IMR-90 (cell line): Measurements from ENCODE around the gene MUC6. TPM values are rescaled to one million over a fixed set of nuclear protein-coding genes. Genes with fewer than 3 reads are reported as not detected.

Source experiments
- ATAC-seq: fragments of 200-7000 bp; cut with Tn5 transposase; 2 replicates; pipeline ENCODE4 v1.9.1; 2020; ENCODE audit warnings: low read depth, mild to moderate bottlenecking, moderate library complexity
- BruUV-seq: library from RNA; stranded (reverse); fragments of 400-500 nt; replicated peaks from 2 replicates; lab custom pipeline; 2021; lab: Mats Ljungman, UMichigan
- CTCF ChIA-PET: fragments of 300-600 bp; formaldehyde crosslinking; extraction: SDS; loops from one replicate; lab custom pipeline; 2021; ENCODE audit warnings: antibody characterized with exemption; lab: Yijun Ruan, JAX
- POLR2A ChIA-PET: fragments of 300-600 bp; sonication (Branson Sonifier 250); formaldehyde crosslinking; loops from one replicate; lab custom pipeline; 2022; ENCODE audit warnings: antibody characterized with exemption; ENCODE audit not compliant: unreplicated experiment; lab: Charles Lee
- DNase-seq: peaks from one replicate; pipeline ENCODE4 v3.0.0; 2013
- H2AFZ ChIP-seq: replicated peaks from 2 replicates; pipeline ENCODE3; 2013; ENCODE audit warnings: low read length, mild to moderate bottlenecking; ENCODE audit not compliant: poor library complexity
- H2AK5ac ChIP-seq: 2 replicates; pipeline ENCODE4 v1.6.1; 2013; ENCODE audit warnings: low read depth, low read length, inconsistent platforms
- H2AK9ac ChIP-seq: replicated peaks from 2 replicates; pipeline ENCODE3; 2013; ENCODE audit warnings: mild to moderate bottlenecking, low read depth, low read length, moderate library complexity; ENCODE audit not compliant: poor library complexity
- H2BK120ac ChIP-seq: 2 replicates; pipeline ENCODE4 v1.6.1; 2013; ENCODE audit warnings: low read depth, low read length, inconsistent platforms
- H2BK15ac ChIP-seq: 3 replicates; pipeline ENCODE4 v1.6.1; 2013; ENCODE audit warnings: low read depth, low read length, inconsistent platforms
- H2BK20ac ChIP-seq: 2 replicates; pipeline ENCODE4 v1.6.1; 2013; ENCODE audit warnings: low read depth, mild to moderate bottlenecking, inconsistent platforms, low read length, moderate library complexity
- H2BK5ac ChIP-seq: 2 replicates; pipeline ENCODE4 v1.6.1; 2013; ENCODE audit warnings: mild to moderate bottlenecking, low read depth, low read length, inconsistent platforms; ENCODE audit not compliant: poor library complexity, severe bottlenecking
- H3K14ac ChIP-seq: replicated peaks from 2 replicates; pipeline ENCODE4 v1.6.1; 2013; ENCODE audit warnings: low read depth, low read length, inconsistent platforms
- H3K18ac ChIP-seq: 2 replicates; pipeline ENCODE4 v1.6.1; 2013; ENCODE audit warnings: low read depth, low read length, control low read depth
- H3K23ac ChIP-seq: 2 replicates; pipeline ENCODE4 v1.6.1; 2013; ENCODE audit warnings: low read depth, low read length, inconsistent platforms
- H3K27ac ChIP-seq: 2 replicates; pipeline ENCODE4 v1.5.1; 2013; ENCODE audit warnings: mild to moderate bottlenecking, control low read depth, low read length; ENCODE audit not compliant: insufficient read depth
- H3K27me3 ChIP-seq: 2 replicates; pipeline ENCODE4 v1.6.1; 2013; ENCODE audit warnings: low read length; ENCODE audit not compliant: control insufficient read depth, insufficient read depth
- H3K36me3 ChIP-seq: 2 replicates; pipeline ENCODE4 v1.6.1; 2013; ENCODE audit warnings: low read length, mixed read lengths; ENCODE audit not compliant: control insufficient read depth, insufficient read depth
- H3K4ac ChIP-seq: 2 replicates; pipeline ENCODE4 v1.6.1; 2013; ENCODE audit warnings: low read depth, low read length, inconsistent platforms
- H3K4me1 ChIP-seq: 2 replicates; pipeline ENCODE4 v1.6.1; 2013; ENCODE audit warnings: low read length, mixed read lengths; ENCODE audit not compliant: control insufficient read depth, insufficient read depth
- H3K4me2 ChIP-seq: 2 replicates; pipeline ENCODE4 v1.6.1; 2013; ENCODE audit warnings: low read depth, mild to moderate bottlenecking, control low read depth, low read length, moderate library complexity
- H3K4me3 ChIP-seq: 2 replicates; pipeline ENCODE4 v1.5.1; 2013; ENCODE audit warnings: low read depth, mild to moderate bottlenecking, control low read depth, low read length, moderate library complexity; ENCODE audit not compliant: insufficient read depth
- H3K56ac ChIP-seq: 2 replicates; pipeline ENCODE4 v1.6.1; 2013; ENCODE audit warnings: low read length, inconsistent platforms; ENCODE audit not compliant: insufficient read depth; ENCODE audit errors: extremely low read depth
- H3K79me1 ChIP-seq, 2 experiments: 2 replicates each; pipeline ENCODE4 v1.6.1; 2013; ENCODE audit warnings: low read length in 2 of 2, inconsistent platforms in 1 of 2, low read depth in 1 of 2
- H3K9ac ChIP-seq: 2 replicates; pipeline ENCODE4 v1.6.1; 2013; ENCODE audit warnings: low read depth, low read length, control low read depth
- H3K9me1 ChIP-seq: 2 replicates; pipeline ENCODE4 v1.6.1; 2013; ENCODE audit warnings: low read length, inconsistent platforms; ENCODE audit not compliant: insufficient read depth
- H3K9me3 ChIP-seq: 2 replicates; pipeline ENCODE4 v1.6.1; 2013; ENCODE audit warnings: low read length; ENCODE audit not compliant: control insufficient read depth, insufficient read depth
- H4K20me1 ChIP-seq: 2 replicates; pipeline ENCODE4 v1.6.1; 2013; ENCODE audit warnings: low read length, inconsistent platforms; ENCODE audit not compliant: insufficient read depth
- H4K5ac ChIP-seq: 2 replicates; pipeline ENCODE4 v1.6.1; 2013; ENCODE audit warnings: mild to moderate bottlenecking, low read depth, low read length, control low read depth
- H4K8ac ChIP-seq, 2 experiments: 2 replicates each; pipeline ENCODE4 v1.6.1; 2013; ENCODE audit warnings: low read depth in 2 of 2, low read length in 2 of 2, control low read depth in 1 of 2, inconsistent platforms in 1 of 2
- H4K91ac ChIP-seq: 2 replicates; pipeline ENCODE4 v1.6.1; 2013; ENCODE audit warnings: low read depth, low read length, inconsistent platforms; ENCODE audit not compliant: insufficient read depth
- BHLHE40 ChIP-seq: fragments of 150-350 bp; IDR thresholded peaks from 2 replicates; pipeline ENCODE4 v1.6.1; 2016; ENCODE audit warnings: mild to moderate bottlenecking, low read depth, low read length
- CEBPB ChIP-seq: IDR thresholded peaks from 2 replicates; pipeline ENCODE4 v1.6.1; 2012; ENCODE audit warnings: low read depth, low read length, improper control_type of control experiment
- CHD1 ChIP-seq: IDR thresholded peaks from 2 replicates; pipeline ENCODE4 v1.6.1; 2012; ENCODE audit warnings: low read depth, low read length, improper control_type of control experiment
- CTCF ChIP-seq: conservative IDR thresholded peaks from 2 replicates; pipeline ENCODE4 v1.5.1; 2012; ENCODE audit warnings: mild to moderate bottlenecking, low read depth, low read length, improper control_type of control experiment
- ELK1 ChIP-seq: fragments of 150-350 bp; IDR thresholded peaks from 2 replicates; pipeline ENCODE4 v1.6.1; 2016; ENCODE audit warnings: low read depth, mild to moderate bottlenecking, low read length, moderate library complexity, borderline replicate concordance
- FOS ChIP-seq: fragments of 150-350 bp; IDR thresholded peaks from 2 replicates; pipeline ENCODE4 v1.6.1; 2016; ENCODE audit warnings: low read depth, low read length
- MAFK ChIP-seq: IDR thresholded peaks from 2 replicates; pipeline ENCODE4 v1.6.1; 2012; ENCODE audit warnings: low read depth, low read length, improper control_type of control experiment
- MAZ ChIP-seq: IDR thresholded peaks from 2 replicates; pipeline ENCODE4 v1.6.1; 2012; ENCODE audit warnings: low read depth, mild to moderate bottlenecking, low read length, improper control_type of control experiment, moderate library complexity, borderline replicate concordance
- MXI1 ChIP-seq: IDR thresholded peaks from 2 replicates; pipeline ENCODE4 v1.6.1; 2012; ENCODE audit warnings: low read depth, mild to moderate bottlenecking, low read length, moderate library complexity, borderline replicate concordance
- NFE2L2 ChIP-seq: fragments of 150-350 bp; IDR thresholded peaks from 2 replicates; pipeline ENCODE4 v1.6.1; 2016; ENCODE audit warnings: low read depth, mild to moderate bottlenecking, low read length
- POLR2A ChIP-seq: IDR thresholded peaks from 2 replicates; pipeline ENCODE4 v1.6.1; 2012; ENCODE audit warnings: mild to moderate bottlenecking, low read depth, low read length
- RAD21 ChIP-seq: IDR thresholded peaks from 2 replicates; pipeline ENCODE4 v1.6.1; 2012; ENCODE audit warnings: low read length, improper control_type of control experiment
- RCOR1 ChIP-seq: IDR thresholded peaks from 2 replicates; pipeline ENCODE4 v1.6.1; 2012; ENCODE audit warnings: mild to moderate bottlenecking, low read length, improper control_type of control experiment; ENCODE audit not compliant: insufficient replicate concordance
- RFX5 ChIP-seq: IDR thresholded peaks from 2 replicates; pipeline ENCODE4 v1.8.0; 2012; ENCODE audit warnings: low read depth, mild to moderate bottlenecking, low read length, moderate library complexity
- SMC3 ChIP-seq: fragments of 150-350 bp; IDR thresholded peaks from 2 replicates; pipeline ENCODE4 v1.6.1; 2016; ENCODE audit warnings: low read depth, mild to moderate bottlenecking, antibody characterized with exemption, low read length, moderate library complexity
- USF2 ChIP-seq: fragments of 150-350 bp; IDR thresholded peaks from 2 replicates; pipeline ENCODE4 v1.6.1; 2017; ENCODE audit warnings: mild to moderate bottlenecking, antibody characterized with exemption, low read length, low read depth
- WGBS, 2 experiments: methylation state at CpG; one replicate each; pipeline versions ENCODE4 v1.1.5 to v1.1.7; 2013; ENCODE audit warnings: missing lambda C conversion rate in 2 of 2; ENCODE audit not compliant: insufficient read length in 1 of 2; ENCODE audit errors: extremely low coverage in 2 of 2; 5-methylcytosine and 5-hydroxymethylcytosine counted together
- dilution Hi-C: fragments of 300-500 bp; cut with HindIII; formaldehyde crosslinking; loops from one replicate; pipeline ENCODE4 v1.14.3; 2018; ENCODE audit warnings: low sequenced_read_pairs; ENCODE audit not compliant: unreplicated experiment
- in situ Hi-C: fragments of 300-500 bp; cut with MboI; formaldehyde crosslinking; loops from 3 replicates; pipeline ENCODE4 v1.14.3; 2019; ENCODE audit warnings: low sequenced_read_pairs, inconsistent platforms, mixed read lengths
- intact Hi-C: fragments of 100-400 bp; cut with micrococcal nuclease; formaldehyde crosslinking; loops from 2 replicates; pipeline ENCODE4 v1.10.0; 2022
- polyA plus RNA-seq, 3 experiments: library from polyadenylated mRNA; depleted of rRNA; stranded (reverse); fragments of >200 nt; gene quantifications; 2 replicates each; pipeline ENCODE4 v1.2.3, GENCODE V29; 2012; ENCODE audit warnings: low replicate concordance in 1 of 3
- total RNA-seq: library from RNA; depleted of rRNA; stranded (reverse); fragments of >200 nt; gene quantifications from 2 replicates; pipeline ENCODE4 v1.2.3, GENCODE V29; 2012

Gene MUC6
- total and polyA plus RNA-seq, 2 of the 4 experiments (the other 2 are of a cell fraction), result not detected

GRCh38 chr11:1008803-1009145, 27.7 kb downstream of the MUC6 start:
- no TSS peak for BruUV-seq
- ATAC-seq, result no peak
- CTCF ChIA-PET, result no interaction called here

More at GRCh38 chr11:1008803-1009145, 27.7 kb downstream of the MUC6 start:
- H2BK120ac ChIP-seq, result no peak overlapping the region
- H3K4ac ChIP-seq, result no peak overlapping the region
- intact Hi-C loops (no loop called here), in situ Hi-C loops (no loop called here), dilution Hi-C loops (no loop called here)
- no peak overlapping the region for H3K27ac ChIP-seq
- H3K4me1 ChIP-seq, result no peaks in the 10 kb centered on the region
- peaks cover 65% of the 10 kb centered on the region for H3K36me3 ChIP-seq
- no peak overlapping the region for H3K56ac ChIP-seq
- no peak overlapping the region for H2BK15ac ChIP-seq
- no peak overlapping the region for H3K23ac ChIP-seq
- WGBS, 2 experiments, result no CpG with 5 or more reads among the region's 11 CpGs
- POLR2A ChIA-PET, result no interaction called here
- no peak overlapping the region for H4K91ac ChIP-seq
- no peak overlapping the region for H2AK5ac ChIP-seq
- TF ChIP-seq RFX5, result no peak
- no peak for TF ChIP-seq SMC3
- no peak for TF ChIP-seq USF2
- no peak for TF ChIP-seq FOS
- no peak for TF ChIP-seq CHD1
- no peak for TF ChIP-seq RCOR1
- no peak for TF ChIP-seq CEBPB
- TF ChIP-seq NFE2L2, result no peak
- no peak for TF ChIP-seq BHLHE40
- no peak for TF ChIP-seq MAZ
- TF ChIP-seq CTCF, result no peak
- no peak for TF ChIP-seq MXI1
- TF ChIP-seq MAFK, result no peak
- TF ChIP-seq RAD21, result no peak
- TF ChIP-seq ELK1, result no peak
- TF ChIP-seq POLR2A, result no peak
- no peak overlapping the region for H4K5ac ChIP-seq
- H2BK5ac ChIP-seq, result no peak overlapping the region
- no peak overlapping the region for H3K4me3 ChIP-seq
- H3K27me3 ChIP-seq, result no peaks in the 10 kb centered on the region
- H4K20me1 ChIP-seq, result peaks cover 4% of the 10 kb centered on the region; the same call in 1 of the 2 replicates
- no peak overlapping the region for H4K8ac ChIP-seq
- H2AFZ ChIP-seq, result no peak overlapping the region
- no peaks in the 10 kb centered on the region for H3K9me3 ChIP-seq
- H2BK20ac ChIP-seq, result no peak overlapping the region
- H2AK9ac ChIP-seq, result no peak overlapping the region
- no peak overlapping the region for H3K18ac ChIP-seq
- H3K9me1 ChIP-seq, result no peaks in the 10 kb centered on the region
- H3K14ac ChIP-seq, result no peak overlapping the region
- no peak overlapping the region for H3K9ac ChIP-seq
- H3K4me2 ChIP-seq, result no peak overlapping the region
- no peak for DNase-seq
- H3K79me1 ChIP-seq, result peaks cover 0 to 9% of the 10 kb centered on the region in 2 experiments; a peak in 3 of 4 replicates
